Neural progenitor cell (in vitro differentiated cells): ENCODE measurements around the gene ZNF784.

Experiments used
- CTCF ChIP-seq: fragments of 200-600 bp; sonication (generic); IDR thresholded peaks from 2 replicates; pipeline ENCODE4 v1.5.1; 2017; ENCODE audit warnings: antibody characterized with exemption, mild to moderate bottlenecking
- EZH2 ChIP-seq: fragments of 200-600 bp; sonication (generic); IDR thresholded peaks from 2 replicates; pipeline ENCODE4 v1.6.1; 2017; ENCODE audit warnings: antibody characterized with exemption, mild to moderate bottlenecking, moderate library complexity
- EZH2phosphoT487 ChIP-seq: fragments of 200-600 bp; sonication (generic); IDR thresholded peaks from 2 replicates; pipeline ENCODE4 v1.6.1; 2017; ENCODE audit warnings: antibody characterized with exemption

GRCh38 chr19:55602104-55603001 is 22.0 kb downstream of the ZNF784 start:
- TF ChIP-seq CTCF: no peak
- TF ChIP-seq EZH2phosphoT487: no peak
- no peak for TF ChIP-seq EZH2
